Stomach (tissue), 4 donors: ENCODE data around the gene PLEKHF1.

ENCODE experiments used
- POLR2AphosphoS5 ChIP-seq, 3 donors: sonication (generic); formaldehyde crosslinking; IDR thresholded peaks; one replicate each; pipeline ENCODE4 v1.6.1; 2016; ENCODE audit warnings: antibody characterized with exemption in 3 of 3
- TF ChIP-seq, protein P1 (sequence below), 7 experiments: fragments of 450-650 bp in 4 of 7; fragments of 200-600 bp in 3 of 7; sonication (generic) in 3 of 7; IDR thresholded peaks; one replicate each; pipeline ENCODE4 v1.5.1; 2016 to 2019; ENCODE audit warnings: antibody characterized with exemption in 7 of 7, control low read depth in 2 of 7, mild to moderate bottlenecking in 1 of 7

- TF ChIP-seq POLR2AphosphoS5 (IDR thresholded peaks at IDR 0.05): no peak
- TF ChIP-seq, protein P1, sequence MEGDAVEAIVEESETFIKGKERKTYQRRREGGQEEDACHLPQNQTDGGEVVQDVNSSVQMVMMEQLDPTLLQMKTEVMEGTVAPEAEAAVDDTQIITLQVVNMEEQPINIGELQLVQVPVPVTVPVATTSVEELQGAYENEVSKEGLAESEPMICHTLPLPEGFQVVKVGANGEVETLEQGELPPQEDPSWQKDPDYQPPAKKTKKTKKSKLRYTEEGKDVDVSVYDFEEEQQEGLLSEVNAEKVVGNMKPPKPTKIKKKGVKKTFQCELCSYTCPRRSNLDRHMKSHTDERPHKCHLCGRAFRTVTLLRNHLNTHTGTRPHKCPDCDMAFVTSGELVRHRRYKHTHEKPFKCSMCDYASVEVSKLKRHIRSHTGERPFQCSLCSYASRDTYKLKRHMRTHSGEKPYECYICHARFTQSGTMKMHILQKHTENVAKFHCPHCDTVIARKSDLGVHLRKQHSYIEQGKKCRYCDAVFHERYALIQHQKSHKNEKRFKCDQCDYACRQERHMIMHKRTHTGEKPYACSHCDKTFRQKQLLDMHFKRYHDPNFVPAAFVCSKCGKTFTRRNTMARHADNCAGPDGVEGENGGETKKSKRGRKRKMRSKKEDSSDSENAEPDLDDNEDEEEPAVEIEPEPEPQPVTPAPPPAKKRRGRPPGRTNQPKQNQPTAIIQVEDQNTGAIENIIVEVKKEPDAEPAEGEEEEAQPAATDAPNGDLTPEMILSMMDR (IDR thresholded peaks at IDR 0.05): no peak
Measured at GRCh38 chr19:29675120-29675649, 9.9 kb downstream of the PLEKHF1 start.
